Spinal cord (tissue), 10 donors: ENCODE data around the gene PAK4. TPM values are rescaled to one million over a fixed set of nuclear protein-coding genes. Genes with fewer than 3 reads are reported as not detected.

ENCODE experiments used
- DNase-seq, 6 donors: peaks; one replicate each; pipeline versions ENCODE4 v3.0.0 to v3.0.0-alpha.2; 2013 to 2015; ENCODE audit warnings: low spot score in 6 of 6, low read depth in 4 of 6
- H3K27ac ChIP-seq: one replicate; pipeline ENCODE4 v1.5.1; 2013; ENCODE audit warnings: low read depth, low read length, control low read depth
- H3K27me3 ChIP-seq: one replicate; pipeline ENCODE4 v1.6.1; 2013; ENCODE audit warnings: low read length; ENCODE audit not compliant: control insufficient read depth, insufficient read depth
- H3K36me3 ChIP-seq: one replicate; pipeline ENCODE4 v1.6.1; 2013; ENCODE audit warnings: low read length; ENCODE audit not compliant: control insufficient read depth, insufficient read depth
- H3K4me1 ChIP-seq: one replicate; pipeline ENCODE4 v1.6.1; 2013; ENCODE audit warnings: low read length; ENCODE audit not compliant: control insufficient read depth, insufficient read depth
- H3K4me3 ChIP-seq: one replicate; pipeline ENCODE4 v1.5.1; 2013; ENCODE audit warnings: low read depth, low read length, control low read depth
- H3K9me3 ChIP-seq: one replicate; pipeline ENCODE4 v1.6.1; 2013; ENCODE audit warnings: low read length; ENCODE audit not compliant: control insufficient read depth, insufficient read depth
- WGBS: methylation state at CpG from one replicate; pipeline ENCODE4 v1.1.5; 2013; ENCODE audit warnings: missing lambda C conversion rate; ENCODE audit not compliant: insufficient coverage; 5-methylcytosine and 5-hydroxymethylcytosine counted together
- polyA plus RNA-seq, 2 donors: library from polyadenylated mRNA; unstranded; fragments of 120-200 nt; gene quantifications; one replicate each; pipeline ENCODE4 v1.2.1, GENCODE V29; 2013; ENCODE audit not compliant: insufficient read length in 2 of 2
- total RNA-seq, 2 donors: library from RNA; depleted of rRNA in 1 of 2; stranded (reverse); fragments of 120-200 nt in 1 of 2; fragments of >200 nt in 1 of 2; gene quantifications; one replicate each; pipeline versions ENCODE4 v1.2.3 to v1.2.4, GENCODE V29; 2013 to 2014
- donor health status: healthy.

The PAK4 gene
- total and polyA plus RNA-seq, 4 donors = 3.0 to 39.4 (median 22.0) TPM

- Histone ChIP-seq H3K4me3 (no peak overlapping the region), H3K27ac (peak overlapping the region; percentile 47), H3K36me3 (peaks cover 53% of the 10 kb centered on the region), H3K4me1 (peaks cover 46% of the 10 kb centered on the region), H3K9me3 (no peaks in the 10 kb centered on the region), H3K27me3 (no peaks in the 10 kb centered on the region)
- DNase-seq = no peak
- WGBS = 90% methylated on average over 19 of the region's 21 CpGs
These were observed 35.5 kb downstream of the PAK4 start for GRCh38 chr19:39160889-39161672.

GRCh38 chr19:39162441-39163043 is 37.0 kb downstream of the PAK4 start:
- no peaks in the 10 kb centered on the region for H3K27me3 ChIP-seq
- H3K4me3 ChIP-seq = no peak overlapping the region
- H3K27ac ChIP-seq = no peak overlapping the region
- WGBS = 86% methylated on average over 13 of the region's 15 CpGs
- H3K36me3 ChIP-seq = peaks cover 48% of the 10 kb centered on the region
- no peaks in the 10 kb centered on the region for H3K9me3 ChIP-seq
- no peak for DNase-seq
- peaks cover 46% of the 10 kb centered on the region for H3K4me1 ChIP-seq

- Histone ChIP-seq H3K4me3 (no peak overlapping the region), H3K9me3 (no peaks in the 10 kb centered on the region), H3K27ac (no peak overlapping the region), H3K4me1 (peaks cover 42% of the 10 kb centered on the region), H3K36me3 (peaks cover 51% of the 10 kb centered on the region), H3K27me3 (no peaks in the 10 kb centered on the region)
- DNase-seq = no peak
- 77% methylated on average over 8 of the region's 9 CpGs for WGBS
These were observed 38.0 kb downstream of the PAK4 start for GRCh38 chr19:39163621-39164020.

GRCh38 chr19:39164289-39164688 is 38.7 kb downstream of the PAK4 start:
- no peaks in the 10 kb centered on the region for H3K9me3 ChIP-seq
- 94% methylated on average over 5 of the region's 6 CpGs for WGBS
- DNase-seq = no peak
- peaks cover 52% of the 10 kb centered on the region for H3K36me3 ChIP-seq
- H3K27me3 ChIP-seq = no peaks in the 10 kb centered on the region
- H3K4me1 ChIP-seq = peaks cover 42% of the 10 kb centered on the region
- H3K4me3 ChIP-seq = no peak overlapping the region
- H3K27ac ChIP-seq = no peak overlapping the region

GRCh38 chr19:39165857-39166256 is 40.3 kb downstream of the PAK4 start:
- Histone ChIP-seq H3K36me3 (peaks cover 60% of the 10 kb centered on the region), H3K9me3 (no peaks in the 10 kb centered on the region), H3K27ac (no peak overlapping the region), H3K27me3 (no peaks in the 10 kb centered on the region), H3K4me1 (peaks cover 29% of the 10 kb centered on the region), H3K4me3 (no peak overlapping the region)
- 100% methylated on average over 4 of the region's 7 CpGs for WGBS
- DNase-seq = no peak

GRCh38 chr19:39166571-39167391 is 41.2 kb downstream of the PAK4 start:
- peaks cover 22% of the 10 kb centered on the region for H3K4me1 ChIP-seq
- H3K9me3 ChIP-seq = no peaks in the 10 kb centered on the region
- no peaks in the 10 kb centered on the region for H3K27me3 ChIP-seq
- DNase-seq = peak in 3 of 6 donors; percentile 9 to 71 (median 49)
- WGBS = 28% methylated on average over 21 of the region's 24 CpGs
- H3K27ac ChIP-seq = no peak overlapping the region
- no peak overlapping the region for H3K4me3 ChIP-seq
- H3K36me3 ChIP-seq = peaks cover 61% of the 10 kb centered on the region

- Histone ChIP-seq H3K9me3 (no peaks in the 10 kb centered on the region), H3K27ac (no peak overlapping the region), H3K36me3 (peaks cover 69% of the 10 kb centered on the region), H3K27me3 (no peaks in the 10 kb centered on the region), H3K4me3 (no peak overlapping the region), H3K4me1 (peaks cover 22% of the 10 kb centered on the region)
- peak in 1 of 6 donors; percentile 20 for DNase-seq
- WGBS = 71% methylated on average over 19 of the region's 25 CpGs
These were observed 42.1 kb downstream of the PAK4 start for GRCh38 chr19:39167461-39168257.

GRCh38 chr19:39168258-39169142 is 42.9 kb downstream of the PAK4 start:
- no peak overlapping the region for H3K4me3 ChIP-seq
- no peak for DNase-seq
- H3K27ac ChIP-seq = no peak overlapping the region
- 88% methylated on average over 23 of the region's 23 CpGs for WGBS
- H3K9me3 ChIP-seq = no peaks in the 10 kb centered on the region
- H3K27me3 ChIP-seq = no peaks in the 10 kb centered on the region
- peaks cover 18% of the 10 kb centered on the region for H3K4me1 ChIP-seq
- peaks cover 72% of the 10 kb centered on the region for H3K36me3 ChIP-seq
